GM12878 (cell line): Measurements from ENCODE around the gene KCNK5. TPM values are rescaled to one million over a fixed set of nuclear protein-coding genes. Genes with fewer than 3 reads are reported as not detected.

Experiments used
- ATAC-seq: fragments of 200-7000 bp; cut with Tn5 transposase; 3 replicates; pipeline ENCODE4 v1.9.1; 2020; ENCODE audit warnings: mild to moderate bottlenecking, moderate library complexity
- BruUV-seq: library from RNA; stranded (reverse); fragments of 400-500 nt; replicated peaks from 2 replicates; lab custom pipeline; 2021; lab: Mats Ljungman, UMichigan
- CTCF ChIA-PET: fragments of 300-600 bp; sonication (Branson Sonifier 250); formaldehyde crosslinking; extraction: SDS; loops from one replicate; lab custom pipeline; 2021; ENCODE audit warnings: inconsistent platforms; lab: Yijun Ruan, JAX
- POLR2A ChIA-PET: fragments of 350-600 bp; formaldehyde crosslinking; extraction: SDS; loops from one replicate; lab custom pipeline; 2021; ENCODE audit warnings: inconsistent platforms; lab: Charles Lee
- RAD21 ChIA-PET: fragments of 300-600 bp; sonication (Branson Sonifier 250); formaldehyde crosslinking; loops from one replicate; lab custom pipeline; 2023; ENCODE audit warnings: antibody characterized with exemption; ENCODE audit not compliant: unreplicated experiment; lab: Charles Lee
- SMC1A ChIA-PET: fragments of 300-600 bp; sonication (Branson Sonifier 250); formaldehyde crosslinking; loops from one replicate; lab custom pipeline; 2023; ENCODE audit not compliant: unreplicated experiment, uncharacterized antibody; lab: Charles Lee
- DNase-seq: peaks from one replicate; pipeline ENCODE4 v3.0.0-alpha.2; 2011; ENCODE audit warnings: low read depth, low spot score
- FAIRE-seq: peaks from 3 replicates; lab custom pipeline; 2011; peaks lifted over from hg19 to GRCh38; lab: Jason Lieb, UNC
- H2AFZ ChIP-seq: 2 replicates; pipeline ENCODE4 v1.6.0; 2011; ENCODE audit warnings: low read depth, low read length, control low read depth; ENCODE audit not compliant: control insufficient read depth
- H3K27ac ChIP-seq: 2 replicates; pipeline ENCODE4 v1.5.1; 2011; ENCODE audit warnings: control low read depth; ENCODE audit not compliant: control insufficient read depth, insufficient read depth
- H3K27me3 ChIP-seq, 2 experiments: replicated peaks in 1 of 2; 2 replicates each; pipeline versions ENCODE4 v1.6.0 to v1.6.1; 2011; ENCODE audit warnings: low read length in 1 of 2; ENCODE audit not compliant: control insufficient read depth in 2 of 2, insufficient read depth in 2 of 2
- H3K36me3 ChIP-seq, 2 experiments: 2 replicates each; pipeline ENCODE4 v1.5.1; 2011; ENCODE audit warnings: low read length in 1 of 2; ENCODE audit not compliant: control insufficient read depth in 2 of 2, insufficient read depth in 2 of 2
- H3K4me1 ChIP-seq: 2 replicates; pipeline ENCODE4 v1.6.1; 2011; ENCODE audit warnings: mild to moderate bottlenecking, low read length, moderate library complexity, mixed read lengths; ENCODE audit not compliant: control insufficient read depth, insufficient read depth
- H3K4me2 ChIP-seq: 2 replicates; pipeline ENCODE4 v1.6.0; 2011; ENCODE audit warnings: control low read depth; ENCODE audit not compliant: control insufficient read depth, insufficient read depth
- H3K4me3 ChIP-seq: fragments of 200-600 bp; sonication (generic); 2 replicates; pipeline ENCODE4 v1.5.1; 2016
- H3K79me2 ChIP-seq: 2 replicates; pipeline ENCODE4 v1.6.0; 2011; ENCODE audit warnings: low read length; ENCODE audit not compliant: control insufficient read depth, insufficient read depth
- H3K9ac ChIP-seq: 2 replicates; pipeline ENCODE4 v1.8.0; 2011; ENCODE audit warnings: low read length, control low read depth, mixed read lengths; ENCODE audit not compliant: control insufficient read depth, insufficient read depth
- H3K9me3 ChIP-seq: replicated peaks from 3 replicates; pipeline ENCODE4 v1.5.1; 2011; ENCODE audit warnings: mild to moderate bottlenecking, low read length; ENCODE audit not compliant: control insufficient read depth, insufficient read depth
- H4K20me1 ChIP-seq: 2 replicates; pipeline ENCODE4 v1.6.0; 2011; ENCODE audit not compliant: control insufficient read depth, insufficient read depth
- BCL3 ChIP-seq: IDR thresholded peaks from 2 replicates; pipeline ENCODE4 v1.6.1; 2011; ENCODE audit warnings: borderline replicate concordance, low read depth, mild to moderate bottlenecking, moderate library complexity, low read length; ENCODE audit not compliant: insufficient read depth, poor library complexity, severe bottlenecking
- KAT2A ChIP-seq: conservative IDR thresholded peaks from 2 replicates; pipeline ENCODE4 v1.6.1; 2011; ENCODE audit warnings: low read depth, low read length; ENCODE audit not compliant: control insufficient read depth
- LARP7 ChIP-seq: fragments of 450-650 bp; IDR thresholded peaks from 2 replicates; pipeline ENCODE4 v1.6.1; 2017; ENCODE audit warnings: mild to moderate bottlenecking
- TARDBP ChIP-seq: IDR thresholded peaks from 2 replicates; pipeline ENCODE4 v1.6.1; 2016; ENCODE audit warnings: borderline replicate concordance
- ZNF384 ChIP-seq: IDR thresholded peaks from 2 replicates; pipeline ENCODE4 v1.6.1; 2012; ENCODE audit warnings: low read depth, mild to moderate bottlenecking, low read length, improper control_type of control experiment, borderline replicate concordance
- WGBS: methylation state at CpG from one replicate; pipeline ENCODE4 v1.1.6; 2016; ENCODE audit warnings: low lambda C conversion rate; ENCODE audit not compliant: insufficient replicate concordance, insufficient coverage; ENCODE audit errors: missing lambda C conversion rate; 5-methylcytosine and 5-hydroxymethylcytosine counted together
- in situ Hi-C: fragments of 300-500 bp; cut with MboI; formaldehyde crosslinking; loops from 9 replicates; pipeline ENCODE4 v1.14.3; 2018; ENCODE audit warnings: mixed read lengths
- intact Hi-C: fragments of 100-400 bp; cut with micrococcal nuclease; formaldehyde crosslinking; loops from one replicate; pipeline ENCODE4 v1.14.2; 2022; ENCODE audit not compliant: unreplicated experiment
- polyA plus RNA-seq, 11 experiments: library from polyadenylated mRNA; depleted of rRNA in 4 of 11; unstranded in 6 of 11; stranded (reverse) in 5 of 11; fragments of >200 nt; fragmentation: Nextera tagmentation in 4 of 11; fragmentation: Illumina TruSeq in 1 of 11; extraction: Ambion mirVana in 4 of 11; extraction: Trizol in 1 of 11; gene quantifications; 1 replicate in 1 of 11; 2 replicates in 10 of 11; pipeline versions ENCODE4 v1.2.1 to v1.2.3, GENCODE V29; 2011 to 2016; ENCODE audit warnings: inconsistent platforms in 2 of 11, missing spikeins in 2 of 11, low read depth in 1 of 11
- total RNA-seq, 4 experiments: library from RNA; depleted of rRNA in 3 of 4; stranded (reverse); fragments of >200 nt in 3 of 4; fragmentation: Illumina TruSeq in 1 of 4; extraction: Trizol in 1 of 4; gene quantifications; 2 replicates each; pipeline versions ENCODE4 v1.2.1 to v1.2.3, GENCODE V29; 2013 to 2021

KCNK5 gene
- total and polyA plus RNA-seq, 10 of the 15 experiments (the other 5 are each of a cell fraction or from before 2014, with no cell fraction given): 0.11 to 4.2 (median 2.1) TPM

DNA sequence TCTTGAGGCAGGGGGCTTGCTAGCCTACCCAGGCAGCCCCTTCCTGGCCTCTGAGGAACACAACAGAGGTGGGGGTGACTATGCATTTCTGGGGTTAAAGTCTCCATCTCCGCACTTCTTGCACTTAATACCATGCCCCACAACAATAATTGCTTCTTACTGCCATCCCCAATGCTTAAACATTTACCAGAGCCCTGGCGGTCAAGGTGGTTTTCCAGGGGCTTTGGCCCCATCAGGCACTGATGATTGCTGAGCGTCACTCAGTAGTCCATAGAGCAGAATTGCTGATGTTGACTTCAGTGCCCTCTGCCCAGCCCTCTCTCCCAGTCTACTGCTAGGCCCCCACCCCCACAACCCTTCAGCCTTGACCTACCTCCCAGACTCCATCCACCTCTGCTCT lies 32.5 kb upstream of the KCNK5 start:
- 43% methylated on average over 3 of the region's 3 CpGs for WGBS
- intact Hi-C loops: no loop called here
- POLR2A ChIA-PET: no interaction called here

DNA sequence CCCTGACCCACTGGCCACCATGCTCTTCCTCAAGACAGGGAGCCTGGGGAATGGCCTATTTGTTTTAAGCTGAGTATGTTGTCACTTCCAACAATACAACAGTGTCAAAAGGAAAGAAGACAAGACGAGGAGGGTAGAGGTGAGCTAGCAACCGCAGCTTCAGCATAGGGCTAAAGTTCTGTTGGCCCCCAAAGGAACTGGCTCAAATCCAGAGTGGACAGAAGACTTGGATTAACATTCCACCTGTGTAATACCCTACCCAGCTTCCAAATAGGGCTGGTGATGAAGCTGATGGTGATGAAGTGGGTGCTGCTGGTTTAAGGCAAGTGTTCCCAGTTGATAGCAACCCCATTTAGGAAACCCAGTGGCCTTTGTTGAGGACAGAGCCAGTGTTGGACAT lies 31.7 kb upstream of the KCNK5 start:
- H3K79me2 ChIP-seq: no peaks in the 10 kb centered on the region
- TF ChIP-seq TARDBP (no peak), LARP7 (no peak), ZNF384 (no peak)
- TF ChIP-seq, all 136 proteins: peak for 0
- in situ Hi-C loops (no loop called here), intact Hi-C loops (no loop called here)
- WGBS: 2% methylated on average over 2 of the region's 2 CpGs
- no peaks in the 10 kb centered on the region for H4K20me1 ChIP-seq
- H2AFZ ChIP-seq: no peak overlapping the region
- ChIA-PET POLR2A (no interaction called here), CTCF (no interaction called here), SMC1A (no interaction called here), RAD21 (no interaction called here)
- no peaks in the 10 kb centered on the region for H3K36me3 ChIP-seq
- no peaks in the 10 kb centered on the region for H3K9me3 ChIP-seq
- H3K9ac ChIP-seq: no peak overlapping the region
- no peak overlapping the region for H3K4me2 ChIP-seq
- no peak overlapping the region for H3K4me3 ChIP-seq
- ATAC-seq (no peak), DNase-seq (no peak), FAIRE-seq (no peak)
- no peak overlapping the region for H3K27ac ChIP-seq
- H3K27me3 ChIP-seq: peaks cover 0 to 2% of the 10 kb centered on the region in 2 experiments; a peak in 2 of 4 replicates
- H3K4me1 ChIP-seq: no peaks in the 10 kb centered on the region
- no TSS peak for BruUV-seq

More for the DNA sequence above, 32.5 kb upstream of the KCNK5 start:
- Histone ChIP-seq H3K9me3 (no peaks in the 10 kb centered on the region), H3K9ac (no peak overlapping the region), H2AFZ (no peak overlapping the region), H3K27ac (no peak overlapping the region), H3K36me3 (no peaks in the 10 kb centered on the region), H3K4me2 (no peak overlapping the region), H3K4me3 (no peak overlapping the region), H4K20me1 (no peaks in the 10 kb centered on the region), H3K4me1 (no peaks in the 10 kb centered on the region), H3K27me3 (peaks cover 0 to 2% of the 10 kb centered on the region in 2 experiments; a peak in 2 of 4 replicates), H3K79me2 (no peaks in the 10 kb centered on the region)
- ATAC-seq (no peak), DNase-seq (no peak), FAIRE-seq (no peak)
- SMC1A ChIA-PET: interaction anchor here (1.4 kb wide), 1 partner anchor 26 kb away, joined by 4 read pairs; no protein-coding TSS in a partner anchor
- RAD21 ChIA-PET: no interaction called here
- in situ Hi-C loops: no loop called here
- CTCF ChIA-PET: no interaction called here
- TF ChIP-seq KAT2A (no peak), BCL3 (no peak)
- no TSS peak for BruUV-seq
